ENCODE results near the gene RABL3.
A peak's percentile ranks its signal among the peaks of the same experiment; 100 is the strongest.
"Not testable (repeated sequence)": the region's sequence is repeated elsewhere in the genome, so short reads cannot be mapped to it uniquely, and the experiment has no call there.

RABL3 gene, protein sequence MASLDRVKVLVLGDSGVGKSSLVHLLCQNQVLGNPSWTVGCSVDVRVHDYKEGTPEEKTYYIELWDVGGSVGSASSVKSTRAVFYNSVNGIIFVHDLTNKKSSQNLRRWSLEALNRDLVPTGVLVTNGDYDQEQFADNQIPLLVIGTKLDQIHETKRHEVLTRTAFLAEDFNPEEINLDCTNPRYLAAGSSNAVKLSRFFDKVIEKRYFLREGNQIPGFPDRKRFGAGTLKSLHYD

DNA sequence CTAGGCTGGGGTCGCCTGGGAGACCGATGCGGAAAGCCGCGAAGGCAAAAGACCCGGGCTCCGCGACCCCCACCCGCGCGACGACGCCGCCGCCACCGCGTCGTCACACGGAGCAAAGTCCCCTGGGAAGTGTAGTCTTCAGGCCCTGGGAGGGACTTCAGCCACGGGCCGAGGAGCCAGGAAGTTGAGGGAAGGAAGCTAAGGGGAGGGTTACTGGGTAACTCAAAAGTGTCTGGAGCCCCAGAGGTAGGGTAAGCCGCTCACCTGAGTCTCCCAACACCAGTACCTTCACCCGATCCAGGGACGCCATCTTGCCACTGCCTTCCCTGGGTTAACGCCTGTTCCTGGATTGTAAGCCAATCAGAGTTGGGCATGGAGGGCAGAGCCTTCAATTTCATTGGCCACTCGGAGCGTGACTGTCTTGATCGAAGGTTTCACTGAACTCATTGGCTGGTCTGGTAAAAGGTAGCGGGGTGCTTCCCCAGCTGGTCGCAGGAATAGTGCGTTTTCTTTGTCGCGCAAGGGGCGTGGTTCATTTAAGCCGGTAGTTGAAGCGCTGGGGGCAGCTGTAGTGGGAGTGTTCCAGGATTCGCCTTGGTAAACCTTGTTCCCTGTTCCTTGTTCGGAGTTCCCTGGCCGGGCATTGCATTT lies at the start of gene RABL3, which contains the start of gene GTF2E1:
Gene RABL3, minus strand, starts transcription at position 319 of the 651 bp plus-strand sequence. Its CDS starts 9 bp downstream, at position 310.
Gene GTF2E1, plus strand, starts transcription at position 547 of the 651 bp plus-strand sequence. CDS start 7,809 bp downstream, outside the sequence.
- DNase-seq: peak; percentile 99

DNA sequence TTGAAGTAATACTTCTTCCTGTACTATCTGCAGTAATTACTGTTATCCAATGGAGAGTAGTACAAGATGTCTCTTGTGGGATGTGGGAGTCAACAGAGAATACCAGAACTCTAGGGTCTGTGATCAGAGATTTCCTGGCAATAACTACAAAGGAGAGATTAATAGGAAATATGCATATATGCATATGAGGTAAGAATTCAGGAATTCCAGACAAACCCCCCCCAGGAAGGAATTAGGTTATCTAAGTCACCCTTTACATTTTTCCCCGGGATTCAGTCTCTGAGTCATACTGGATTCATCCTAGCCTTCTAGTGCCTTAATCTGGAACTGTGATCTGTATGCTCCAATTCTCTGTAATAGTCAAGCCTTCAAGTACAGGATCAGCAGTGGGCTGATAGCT lies 49.6 kb upstream of the RABL3 start:
- no peak for DNase-seq

DNA sequence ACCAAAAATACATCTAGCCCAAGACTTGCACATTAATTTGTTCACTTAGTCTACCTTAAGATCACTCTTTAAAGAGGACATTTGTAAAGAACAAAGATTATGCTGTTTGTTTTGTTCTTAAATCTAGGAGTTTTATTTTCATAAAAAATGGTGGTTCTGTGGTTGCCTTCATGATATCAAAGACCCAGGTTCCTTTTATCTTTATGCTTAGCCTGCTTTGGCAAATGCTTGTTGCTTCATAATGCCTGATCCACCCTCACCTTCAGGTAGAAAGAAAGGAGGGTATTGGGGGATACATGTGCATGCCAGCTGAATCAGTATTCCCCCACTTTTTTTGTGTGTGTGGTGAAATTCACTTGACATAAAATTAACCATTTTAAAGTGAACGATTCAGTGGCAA lies 48.7 kb upstream of the RABL3 start:
- DNase-seq: no peak

DNA sequence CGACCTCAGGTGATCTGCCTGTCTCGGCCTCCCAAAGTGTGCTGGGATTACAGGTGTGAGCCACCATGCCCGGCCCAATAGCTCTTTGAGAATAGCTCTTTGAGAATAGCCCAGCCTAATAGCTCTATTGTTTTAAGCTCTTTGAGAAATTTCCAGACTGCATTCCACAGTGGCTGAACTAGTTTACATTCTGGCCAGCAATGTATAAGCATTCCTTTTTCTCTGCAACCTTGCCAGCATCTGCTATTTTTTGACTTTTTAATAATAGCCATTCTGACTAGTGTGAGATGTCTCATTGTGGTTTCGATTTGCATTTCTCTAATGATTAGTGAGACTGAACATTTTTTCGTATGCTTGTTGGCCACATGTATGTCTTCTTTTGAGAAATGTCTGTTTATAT lies 43.5 kb upstream of the RABL3 start:
- not testable (repeated sequence) for DNase-seq

DNA sequence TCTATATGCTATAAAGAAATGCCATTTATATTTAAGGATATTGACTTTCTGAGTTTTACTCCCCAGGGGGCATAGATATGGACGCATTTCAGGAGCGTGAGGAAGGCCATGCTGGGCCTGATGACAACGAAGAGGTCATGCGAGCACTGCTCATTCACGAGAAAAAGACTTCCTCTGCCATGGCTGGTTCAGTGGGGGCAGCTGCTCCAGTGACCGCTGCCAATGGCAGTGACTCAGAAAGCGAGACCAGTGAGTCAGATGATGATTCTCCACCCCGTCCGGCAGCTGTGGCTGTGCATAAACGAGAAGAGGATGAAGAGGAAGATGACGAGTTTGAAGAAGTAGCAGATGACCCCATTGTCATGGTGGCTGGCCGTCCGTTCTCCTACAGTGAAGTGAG lies 38.7 kb upstream of the RABL3 start:
- DNase-seq: no peak

DNA sequence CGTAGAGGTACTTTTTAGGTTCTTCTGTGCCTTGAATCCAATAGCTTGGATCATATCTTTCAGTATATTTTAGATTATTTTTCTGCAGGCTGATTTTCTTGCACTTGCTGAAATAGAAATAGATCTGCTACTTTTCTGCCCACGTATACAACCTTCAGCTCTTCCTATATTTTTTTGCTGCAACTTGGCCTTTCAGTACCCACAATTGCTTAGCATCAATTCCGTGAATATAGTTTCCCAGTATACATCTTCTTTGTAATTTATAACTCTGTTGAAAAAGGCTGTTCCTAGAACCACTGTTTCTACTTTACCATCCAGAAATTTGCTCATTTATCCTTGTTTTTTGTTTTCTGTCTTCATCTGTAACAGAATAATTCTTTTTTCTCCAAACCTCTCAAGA lies 36.5 kb upstream of the RABL3 start:
- no peak for DNase-seq

DNA sequence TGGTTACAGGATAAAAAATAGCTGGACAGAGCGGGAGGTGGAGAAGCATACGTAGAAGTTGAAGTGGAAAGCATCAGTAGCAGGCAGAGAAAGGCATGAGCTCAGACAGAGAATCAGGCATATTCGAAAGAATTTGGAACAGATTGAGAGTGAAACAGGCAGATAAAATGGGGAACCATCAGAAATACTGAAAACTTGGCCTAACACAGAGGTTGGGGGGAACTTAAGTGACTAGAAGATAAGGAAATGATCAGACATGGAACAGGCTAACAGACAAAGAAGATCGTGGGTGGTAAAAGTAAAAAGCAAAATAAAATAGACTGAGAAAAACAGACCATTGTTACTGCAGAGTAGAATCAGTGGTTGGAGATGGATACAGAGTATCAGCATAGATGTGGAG lies 33.1 kb upstream of the RABL3 start:
- no peak for DNase-seq

DNA sequence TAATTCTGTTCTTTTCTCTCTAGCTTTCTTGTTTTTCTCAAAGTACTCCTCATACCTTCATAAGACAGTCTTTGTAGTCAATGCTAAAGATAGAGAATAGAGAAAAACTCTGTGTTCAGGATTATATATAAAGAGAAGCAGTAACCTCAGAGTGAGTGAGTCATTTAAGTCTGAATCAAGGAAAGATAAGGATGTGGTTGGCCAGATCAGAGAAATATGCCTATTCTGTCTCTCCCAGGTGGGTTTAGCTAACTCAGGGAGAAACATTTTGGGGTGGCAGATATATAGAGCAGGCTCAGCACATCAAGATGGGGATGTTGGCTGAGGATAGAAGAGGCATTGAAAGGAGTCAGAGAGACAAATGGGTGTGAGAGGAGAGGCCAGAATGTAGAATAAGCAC lies 31.6 kb upstream of the RABL3 start:
- no peak for DNase-seq

DNA sequence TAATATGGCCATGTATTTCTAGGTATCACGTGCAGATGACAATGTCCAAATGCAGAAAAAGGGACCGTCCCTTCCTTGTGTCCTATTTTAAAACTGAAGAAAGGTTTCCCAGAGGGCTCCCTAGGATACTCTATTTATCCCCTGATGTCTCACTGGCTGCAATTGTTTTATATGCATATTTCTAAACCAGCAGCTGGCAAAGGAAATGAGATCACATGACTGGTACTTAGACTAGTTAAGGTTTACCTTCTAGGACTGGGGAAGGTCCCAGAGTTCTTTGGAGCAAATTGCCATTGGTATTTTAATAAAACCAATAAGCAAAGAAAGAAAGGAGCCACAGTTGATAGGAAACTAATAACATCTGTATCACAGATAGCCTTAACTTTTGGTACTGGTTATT lies 29.8 kb upstream of the RABL3 start:
- DNase-seq: no peak

DNA sequence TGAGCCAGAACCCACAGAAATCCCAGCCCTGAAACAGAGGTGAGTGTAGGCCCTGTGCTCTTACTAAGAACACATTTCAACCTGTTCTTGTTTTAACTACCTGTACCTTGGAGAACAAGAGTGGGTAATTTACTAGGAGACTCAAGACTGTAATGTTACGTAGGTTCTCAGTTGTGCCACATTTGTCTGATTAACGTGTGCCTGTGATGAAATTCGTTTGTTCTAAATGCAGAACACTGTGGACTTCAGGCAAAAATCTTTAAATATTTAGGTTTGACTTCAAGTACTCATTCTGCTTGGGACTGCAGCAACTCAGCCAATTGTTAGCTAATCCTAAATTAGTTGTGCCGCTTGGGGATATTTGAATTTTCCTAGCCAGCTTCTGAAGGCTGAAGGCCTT lies 28.6 kb upstream of the RABL3 start:
- no peak for DNase-seq

DNA sequence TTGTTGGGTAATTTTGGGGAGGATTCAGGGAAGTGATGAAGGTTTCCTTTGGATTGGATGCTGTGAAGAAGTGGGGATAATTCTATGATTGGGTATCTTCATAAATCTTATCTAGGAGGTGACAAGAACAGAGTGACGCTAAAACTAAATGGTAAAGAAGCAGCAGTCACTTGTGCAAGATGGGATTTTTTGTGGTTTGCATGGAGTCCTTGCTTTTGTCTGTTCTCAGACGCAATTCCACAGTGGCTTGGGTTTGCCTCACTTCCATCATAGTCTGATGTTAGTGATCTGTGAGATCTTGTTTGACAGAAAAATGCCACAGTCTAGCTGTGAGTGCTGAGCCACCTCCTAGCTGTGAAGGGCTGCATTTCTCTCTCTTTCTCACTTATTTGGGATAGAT lies 27.1 kb upstream of the RABL3 start:
- no peak for DNase-seq

DNA sequence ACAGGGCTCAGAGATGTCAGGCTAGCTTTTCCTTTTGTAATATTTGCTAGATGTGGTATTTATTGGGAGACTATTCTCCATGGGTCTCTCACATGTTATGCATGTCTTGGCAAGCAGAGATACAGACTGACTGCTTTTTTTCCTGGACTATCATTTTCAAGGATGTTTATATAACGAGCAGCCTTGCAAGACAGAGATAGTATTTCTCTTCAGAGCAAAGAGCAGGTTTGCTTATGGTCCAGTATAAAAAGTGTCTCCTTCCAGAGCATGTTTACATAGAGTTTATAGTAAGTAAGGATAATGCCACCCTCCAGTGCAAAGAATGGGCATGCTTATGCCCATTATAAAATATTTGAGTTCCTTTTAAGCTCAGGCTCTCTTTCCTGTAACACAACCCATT lies 24.8 kb upstream of the RABL3 start:
- no peak for DNase-seq

DNA sequence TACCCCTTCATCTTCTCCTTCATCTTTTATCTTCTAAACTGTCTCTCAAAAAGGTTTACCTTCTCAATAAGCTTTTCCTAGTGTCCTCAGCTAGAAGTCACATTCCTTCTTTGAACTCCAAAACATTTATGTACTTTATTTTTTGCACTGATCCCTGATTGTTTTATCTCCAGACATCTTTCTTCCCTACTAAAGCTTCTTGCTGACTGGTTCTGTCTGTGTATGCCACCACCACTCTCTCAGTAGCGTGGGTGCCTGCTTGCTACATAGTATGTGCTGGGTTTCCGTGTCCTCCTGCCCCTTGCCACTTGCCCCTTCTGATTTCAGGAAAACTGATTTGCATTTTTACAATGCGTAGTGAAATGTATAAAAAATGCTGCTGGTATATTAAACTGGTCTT lies 24.3 kb upstream of the RABL3 start:
- DNase-seq: no peak

DNA sequence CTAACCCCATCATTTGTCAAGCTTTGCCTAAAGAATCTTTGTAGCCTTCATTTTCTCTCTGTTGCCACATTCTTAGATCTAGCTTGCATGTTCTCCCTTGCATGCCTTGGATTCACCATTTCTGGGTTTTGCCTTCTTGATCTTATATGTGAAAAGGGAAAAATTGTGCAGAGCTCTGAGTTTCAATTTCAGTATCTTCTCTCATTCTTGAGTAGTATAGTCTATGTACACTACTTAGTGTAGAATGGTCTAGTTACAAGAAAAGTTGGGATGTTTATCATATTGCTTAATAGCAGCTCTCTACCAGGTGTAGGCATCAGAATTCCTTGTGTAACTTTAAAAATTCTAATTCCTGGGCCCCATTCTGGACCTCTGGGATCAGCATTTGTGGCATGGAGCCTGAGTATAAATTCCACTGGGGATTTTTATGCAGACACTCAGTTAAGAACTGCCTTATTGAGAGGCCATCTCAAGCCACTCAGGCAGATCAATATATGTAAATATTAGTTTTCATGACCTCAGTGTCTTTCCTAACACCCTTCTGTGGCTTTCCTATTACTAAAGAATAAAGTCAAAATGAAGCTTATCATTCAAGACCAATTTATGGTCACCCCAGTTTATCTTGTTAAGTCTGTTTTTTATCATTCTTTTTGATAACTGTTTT lies 23.6 kb upstream of the RABL3 start:
- no peak for DNase-seq

DNA sequence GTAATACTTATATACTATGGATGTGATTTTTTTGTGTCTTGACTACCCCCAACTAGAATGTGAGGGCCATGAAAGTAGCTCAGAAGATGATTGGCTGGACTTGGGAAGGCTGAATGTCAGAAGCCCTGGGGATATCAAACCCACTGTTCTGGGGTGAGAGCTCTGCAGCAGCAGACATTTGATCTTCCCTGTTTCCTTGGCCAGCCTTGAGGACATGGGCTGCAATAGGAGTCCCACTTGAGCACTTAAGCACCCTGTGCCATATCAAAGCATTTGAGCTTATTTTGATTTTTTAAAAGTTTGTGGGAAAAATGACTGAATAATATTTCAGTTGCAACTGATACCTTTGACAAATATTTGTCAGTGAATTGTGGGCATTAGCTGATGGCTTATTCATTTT lies 21.9 kb upstream of the RABL3 start:
- no peak for DNase-seq

DNA sequence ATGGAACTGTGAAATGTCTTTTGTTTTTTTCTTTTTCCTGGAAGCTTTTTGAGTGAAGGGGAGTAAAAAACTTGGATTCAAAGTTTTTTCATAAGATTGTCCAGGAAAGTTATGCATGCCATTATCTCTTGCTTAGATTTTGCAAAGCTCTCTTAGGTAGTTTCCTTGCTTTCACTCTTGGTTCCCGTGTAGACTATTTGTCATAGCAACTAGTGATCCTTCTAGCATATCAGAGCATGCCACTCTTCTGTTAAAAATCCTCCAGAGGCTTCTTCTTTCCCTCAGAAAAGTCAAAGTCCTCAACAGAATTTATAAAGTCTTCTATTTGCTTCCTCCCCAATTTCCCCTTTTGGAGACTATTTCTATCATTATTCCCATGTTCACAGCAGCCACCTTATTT lies 21.3 kb upstream of the RABL3 start:
- no peak for DNase-seq

DNA sequence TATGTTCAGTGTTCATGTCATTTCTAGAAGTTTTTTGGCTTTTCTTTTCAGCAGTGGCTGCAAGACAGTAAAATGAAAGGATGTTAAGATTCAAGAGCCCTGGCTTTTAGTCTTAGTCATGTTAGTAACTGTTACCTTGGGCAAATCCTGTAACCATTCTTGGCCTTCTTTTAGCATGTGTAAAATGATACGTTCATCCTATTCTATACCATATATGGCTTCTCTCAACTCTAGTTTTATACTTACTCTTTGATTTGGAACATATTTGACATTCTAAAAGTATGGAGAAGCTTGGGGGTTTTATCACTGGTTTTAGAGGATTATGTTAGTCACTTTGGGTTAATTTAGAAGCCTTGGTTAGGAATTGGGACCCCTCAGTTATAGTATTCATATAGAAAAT lies 20.3 kb upstream of the RABL3 start:
- DNase-seq: no peak

DNA sequence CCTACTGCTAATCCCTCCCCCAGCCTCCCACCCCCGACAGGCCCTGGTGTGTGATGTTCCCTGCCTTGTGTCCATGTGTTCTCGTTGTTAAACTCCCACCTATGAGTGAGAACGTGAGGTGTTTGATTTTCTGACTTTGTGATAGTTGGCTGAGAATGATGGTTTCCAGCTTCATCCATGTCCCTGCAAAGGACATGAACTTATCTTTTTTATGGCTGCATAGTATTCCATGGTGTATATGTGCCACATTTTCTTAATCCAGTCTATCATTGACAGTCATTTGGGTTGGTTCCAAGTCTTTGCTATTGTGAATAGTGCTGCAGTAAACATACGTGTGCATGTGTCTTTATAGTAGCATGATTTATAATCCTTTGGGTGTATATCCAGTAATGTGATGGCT lies 16.2 kb upstream of the RABL3 start:
- DNase-seq: not testable (repeated sequence)

DNA sequence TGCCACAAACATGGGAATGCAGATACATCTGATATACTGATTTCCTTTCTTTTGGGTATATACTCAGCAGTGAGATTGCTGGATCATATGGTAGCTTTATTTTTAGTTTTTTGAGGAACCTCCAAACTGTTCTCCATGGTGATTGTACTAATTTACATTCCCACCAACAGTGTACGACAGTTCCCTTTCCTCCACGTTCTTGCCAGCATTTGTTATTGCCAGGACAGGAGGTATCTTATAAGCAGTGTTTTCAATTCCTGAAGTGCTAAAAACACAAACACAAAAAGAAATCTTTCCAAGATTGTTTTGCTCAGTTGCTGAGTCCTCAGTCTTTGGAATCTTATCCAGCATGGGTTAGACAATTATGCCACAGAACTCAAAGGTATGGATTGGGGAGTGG lies 13.7 kb upstream of the RABL3 start:
- no peak for DNase-seq

DNA sequence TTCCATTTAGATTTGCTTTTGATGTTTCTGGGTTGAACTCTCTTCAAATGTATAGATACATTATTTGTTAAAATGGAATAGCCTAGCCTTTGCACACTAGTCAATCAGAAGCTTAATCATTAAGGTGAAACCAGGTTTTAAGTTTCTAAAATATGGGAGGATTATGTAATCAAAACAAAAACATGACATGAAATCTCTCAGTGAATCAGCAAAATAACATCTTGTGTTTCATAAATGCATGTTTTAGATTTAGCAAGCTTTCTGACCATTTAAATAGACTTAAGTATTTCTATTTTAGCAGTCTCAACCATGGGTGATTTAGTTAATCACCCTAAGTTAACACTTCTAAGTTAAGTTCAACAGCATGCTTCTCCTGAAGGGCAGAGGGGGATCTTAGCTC lies 11.5 kb upstream of the RABL3 start:
- DNase-seq: no peak

DNA sequence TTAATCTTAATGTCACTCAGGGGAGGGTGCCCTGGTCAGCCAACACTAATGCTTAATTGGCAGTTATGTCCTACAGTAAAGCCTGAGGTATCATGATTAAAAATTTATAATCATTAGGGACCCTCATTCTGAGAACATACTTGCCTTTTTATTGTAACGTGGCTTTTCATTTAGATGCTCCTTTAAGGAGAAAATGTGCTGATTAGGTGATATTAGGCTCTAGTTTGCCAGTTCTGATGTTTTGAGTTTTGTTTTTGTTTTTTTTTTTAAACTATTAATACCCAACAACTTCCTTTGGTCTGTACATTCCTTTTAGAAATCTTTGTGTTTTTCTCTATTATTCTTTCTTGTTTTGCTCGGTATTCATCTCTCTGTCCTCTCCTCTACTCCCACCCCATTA lies 10.5 kb upstream of the RABL3 start:
- DNase-seq: no peak

DNA sequence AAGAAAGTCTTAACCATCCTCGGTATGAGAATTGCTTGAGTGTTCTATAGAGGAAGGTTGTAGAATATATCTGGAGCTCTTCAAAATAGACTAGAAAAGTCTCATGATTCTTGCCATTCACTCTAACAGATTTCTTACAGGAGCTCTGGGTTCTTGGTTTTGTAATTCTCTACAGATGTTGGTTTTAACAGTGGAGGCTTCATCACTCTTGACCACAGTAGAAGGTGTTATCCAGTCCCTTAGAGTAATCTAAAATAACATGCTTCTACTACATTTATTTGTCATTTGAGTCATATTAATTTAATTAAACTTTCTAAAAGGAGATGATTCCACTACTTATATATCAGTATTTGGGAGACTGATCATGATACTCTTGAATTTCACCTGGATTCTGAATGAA lies 9.9 kb upstream of the RABL3 start:
- DNase-seq: no peak

DNA sequence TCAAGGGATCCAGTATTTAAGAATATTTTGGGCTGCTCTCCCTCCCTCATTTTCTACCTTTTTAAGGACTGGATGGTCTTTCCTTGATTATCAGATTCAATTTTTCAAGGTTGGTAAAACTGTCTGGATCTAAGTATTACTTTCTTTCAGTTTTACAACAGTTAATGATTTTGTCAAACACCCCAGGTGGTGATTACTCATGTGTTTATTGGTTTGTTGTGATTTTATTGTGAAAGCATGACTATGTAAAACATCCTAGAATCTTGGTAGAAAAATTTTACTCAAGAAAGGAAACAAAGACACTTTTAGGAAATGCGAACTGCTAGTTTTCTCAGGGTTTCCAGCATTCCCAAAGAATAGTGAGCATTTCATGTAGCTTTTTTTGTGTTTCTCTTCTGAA lies 7.5 kb upstream of the RABL3 start:
- DNase-seq: no peak

DNA sequence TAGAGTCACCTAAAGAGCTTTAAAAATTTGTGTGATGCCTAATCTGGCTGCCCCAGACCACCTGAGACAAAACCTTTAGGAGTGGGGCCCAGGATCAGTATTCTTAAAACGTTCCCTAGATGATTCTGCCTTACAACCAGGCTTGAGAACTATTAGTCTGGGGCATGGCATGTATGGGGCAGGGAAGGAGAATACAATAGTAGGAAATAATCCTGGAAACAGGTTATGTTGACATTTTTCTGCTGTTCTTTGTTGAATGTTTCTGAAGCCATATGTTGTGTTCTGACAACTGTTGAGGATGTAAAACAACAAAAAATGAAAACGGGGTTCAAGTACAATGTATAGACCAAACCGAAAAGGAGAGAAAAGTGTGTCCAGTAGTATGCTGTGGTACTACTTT lies 3.1 kb upstream of the RABL3 start:
- DNase-seq: no peak

All from femur (tissue), 1 donor.